ENCODE results near the gene ITGB5. TPM values are rescaled to one million over a fixed set of nuclear protein-coding genes. Genes with fewer than 3 reads are reported as not detected.

ITGB5 gene
- total RNA-seq, 1 experiment from 2014 or later, result 146 TPM

- Histone ChIP-seq H3K4ac (ENCODE audit: low read depth, low read length) (no peak overlapping the region), H3K4me2 (ENCODE audit: insufficient read depth, insufficient read length, low read length) (no peak overlapping the region), H2BK20ac (ENCODE audit: low read depth, low read length, poor library complexity, severe bottlenecking) (no peak overlapping the region), H3K18ac (ENCODE audit: insufficient read length, low read depth, low read length) (no peak overlapping the region), H2BK15ac (ENCODE audit: low read depth, low read length) (no peak overlapping the region), H4K20me1 (ENCODE audit: control insufficient read depth, insufficient read depth, insufficient read length) (no peaks in the 10 kb centered on the region), H3K9ac (ENCODE audit: extremely low read depth, insufficient read length, low read length) (no peak overlapping the region), H3K23ac (ENCODE audit: insufficient read length, low read depth, low read length) (no peak overlapping the region), H2BK120ac (ENCODE audit: low read depth, low read length, poor library complexity, severe bottlenecking) (no peak overlapping the region), H3K79me1 (ENCODE audit: insufficient read depth, low read depth, low read length, poor library complexity, severe bottlenecking) (peaks cover 3% of the 10 kb centered on the region), H3K23me2 (ENCODE audit: insufficient read length, low read depth, low read length, poor library complexity, severe bottlenecking) (no peaks in the 10 kb centered on the region), H3K79me2 (ENCODE audit: insufficient read depth, low read length) (no peaks in the 10 kb centered on the region), H2BK12ac (ENCODE audit: insufficient read length, low read depth, low read length) (peak overlapping the region; percentile 55), H3K4me1 (ENCODE audit: insufficient read depth, low read length) (peaks cover 12% of the 10 kb centered on the region; the same call in 1 of the 2 replicates), H3K27ac (ENCODE audit: insufficient read length, low read depth, low read length) (no peak overlapping the region), H3K14ac (ENCODE audit: insufficient read depth, low read length) (no peak overlapping the region), H3K27me3 (ENCODE audit: insufficient read depth, low read length) (no peaks in the 10 kb centered on the region), H4K5ac (ENCODE audit: insufficient read length, low read depth, low read length) (no peak overlapping the region), H2BK5ac (ENCODE audit: insufficient read length, low read length) (no peak overlapping the region), H3T11ph (ENCODE audit: low read length) (no peak overlapping the region), H2AFZ (ENCODE audit: low read length) (no peak overlapping the region), H4K91ac (ENCODE audit: insufficient read length, low read depth, low read length) (no peak overlapping the region), H2AK5ac (ENCODE audit: insufficient read length, low read length) (no peak overlapping the region), H3K56ac (ENCODE audit: insufficient read length, low read depth, low read length) (no peak overlapping the region), H4K8ac (replicated peaks; ENCODE audit: insufficient read length, low read depth, low read length) (no peak overlapping the region), H3K9me3 (ENCODE audit: control insufficient read depth, low read depth, low read length) (no peaks in the 10 kb centered on the region)
- peaks cover 14 to 46% (median 17%) of the 10 kb centered on the region in 3 experiments; a peak in 6 of 7 replicates for H3K36me3 Mint-ChIP-seq (ENCODE audit: insufficient read depth in 1 of 3, low read depth in 3 of 3)
- peak overlapping the region in 2 of 3 experiments; percentile 42 to 73; a peak in 3 of 7 replicates for H3K27ac Mint-ChIP-seq
- no peaks in the 10 kb centered on the region for H3K27me3 Mint-ChIP-seq (ENCODE audit: low read depth)
- DNase-seq, result no peak
- peaks cover 30 to 37% of the 10 kb centered on the region in 2 experiments for H3K4me1 Mint-ChIP-seq
- no peak for TF ChIP-seq CTCF (conservative IDR thresholded peaks at IDR 0.05)
- no peaks in the 10 kb centered on the region for H3K9me3 Mint-ChIP-seq
- WGBS (ENCODE audit: extremely low coverage, insufficient read length, low lambda C conversion rate), result no CpG with 5 or more reads among the region's 9 CpGs
- no peak overlapping the region for H3K4me3 Mint-ChIP-seq
These were observed 107.4 kb downstream of the ITGB5 start for GRCh38 chr3:124779751-124780191.
